A549 (cell line): ENCODE measurements around the gene BIN1. TPM values are rescaled to one million over a fixed set of nuclear protein-coding genes. Genes with fewer than 3 reads are reported as not detected.

ENCODE experiments used
- ATAC-seq, 2 experiments: fragments of 200-7000 bp in 1 of 2; fragments of >200 bp in 1 of 2; cut with Nextera tagmentation in 1 of 2; cut with Tn5 transposase in 1 of 2; 3 replicates each; pipeline versions ENCODE4 v1.8.0 to v1.9.1; 2018 to 2020; ENCODE audit warnings: mild to moderate bottlenecking in 1 of 2, moderate library complexity in 1 of 2
- CTCF ChIA-PET: fragments of 300-600 bp; sonication (Branson Sonifier 250); formaldehyde crosslinking; extraction: SDS; loops from one replicate; lab custom pipeline; 2021; ENCODE audit warnings: antibody characterized with exemption, inconsistent platforms; lab: Yijun Ruan, JAX
- POLR2A ChIA-PET: fragments of 350-600 bp; formaldehyde crosslinking; extraction: SDS; loops from one replicate; lab custom pipeline; 2021; ENCODE audit warnings: antibody characterized with exemption, inconsistent platforms; lab: Yijun Ruan, JAX
- DNase-seq, 2 experiments: peaks; one replicate each; pipeline versions ENCODE4 v3.0.0 to v3.0.0-alpha.2; 2011 to 2016; ENCODE audit warnings: low read depth in 1 of 2, low spot score in 1 of 2
- FAIRE-seq: peaks from 2 replicates; lab custom pipeline; 2011; peaks lifted over from hg19 to GRCh38; lab: Jason Lieb, UNC
- H3K27ac ChIP-seq, 2 experiments: fragments of >200 bp; sonication (Bioruptor Twin); formaldehyde crosslinking; 3 replicates each; pipeline ENCODE4 v1.5.1; 2016 to 2017
- H3K4me1 ChIP-seq: fragments of >200 bp; sonication (Bioruptor Twin); formaldehyde crosslinking; 3 replicates; pipeline ENCODE4 v1.6.1; 2016
- H3K4me2 ChIP-seq: fragments of >200 bp; sonication (Bioruptor Twin); formaldehyde crosslinking; 3 replicates; pipeline ENCODE4 v1.6.1; 2016
- H3K4me3 ChIP-seq: fragments of >200 bp; sonication (Bioruptor Twin); formaldehyde crosslinking; 3 replicates; pipeline ENCODE4 v1.5.1; 2016
- H3K9me3 ChIP-seq: fragments of >200 bp; sonication (Bioruptor Twin); formaldehyde crosslinking; 3 replicates; pipeline ENCODE4 v1.6.1; 2016
- CBX2 ChIP-seq: fragments of 200-600 bp; sonication (generic); IDR thresholded peaks from 2 replicates; pipeline ENCODE4 v1.6.1; 2016; ENCODE audit warnings: low read depth, mild to moderate bottlenecking, borderline replicate concordance
- CBX8 ChIP-seq: fragments of 200-600 bp; sonication (generic); IDR thresholded peaks from 2 replicates; pipeline ENCODE4 v1.6.1; 2016
- CEBPB ChIP-seq, 2 experiments: fragments of >200 bp in 1 of 2; sonication (Bioruptor Twin) in 1 of 2; formaldehyde crosslinking in 1 of 2; IDR thresholded peaks; 2 replicates each; pipeline ENCODE4 v1.6.1; 2012 to 2016
- CHD2 ChIP-seq: fragments of 150-350 bp; IDR thresholded peaks from 2 replicates; pipeline ENCODE4 v1.6.1; 2014; ENCODE audit warnings: low read length; ENCODE audit not compliant: partially characterized antibody
- EHF ChIP-seq: fragments of 250-450 bp; sonication (Bioruptor Pico); IDR thresholded peaks from 2 replicates; pipeline ENCODE4 v1.5.0; 2020; ENCODE audit warnings: mild to moderate bottlenecking
- ESRRA ChIP-seq: fragments of 150-350 bp; IDR thresholded peaks from 2 replicates; pipeline ENCODE4 v1.6.1; 2014; ENCODE audit warnings: mild to moderate bottlenecking, low read length, borderline replicate concordance
- GATA3 ChIP-seq: IDR thresholded peaks from 2 replicates; pipeline ENCODE4 v1.6.1; 2012; ENCODE audit warnings: borderline replicate concordance
- HDAC2 ChIP-seq: fragments of 200-600 bp; sonication (generic); IDR thresholded peaks from 2 replicates; pipeline ENCODE4 v1.6.1; 2016
- HES2 ChIP-seq: fragments of >200 bp; sonication (Bioruptor Twin); formaldehyde crosslinking; IDR thresholded peaks from 2 replicates; pipeline ENCODE4 v1.6.1; 2016
- HOXB5 ChIP-seq: fragments of 250-450 bp; sonication (Bioruptor Pico); IDR thresholded peaks from 2 replicates; pipeline ENCODE4 v1.5.0; 2020; ENCODE audit warnings: mild to moderate bottlenecking, moderate library complexity
- JUN ChIP-seq, 2 experiments: fragments of >200 bp; sonication (Bioruptor Twin); formaldehyde crosslinking; IDR thresholded peaks; 2 replicates in 1 of 2; 3 replicates in 1 of 2; pipeline ENCODE4 v1.6.1; 2016 to 2017
- JUNB ChIP-seq: fragments of >200 bp; sonication (Bioruptor Twin); formaldehyde crosslinking; IDR thresholded peaks from 2 replicates; pipeline ENCODE4 v1.6.1; 2016
- KDM1A ChIP-seq: fragments of 200-600 bp; sonication (generic); IDR thresholded peaks from 2 replicates; pipeline ENCODE4 v1.6.1; 2016; ENCODE audit warnings: low read depth, mild to moderate bottlenecking
- KDM5A ChIP-seq: fragments of 200-600 bp; sonication (generic); IDR thresholded peaks from 2 replicates; pipeline ENCODE4 v1.6.1; 2016; ENCODE audit warnings: antibody characterized with exemption, mild to moderate bottlenecking
- PHF8 ChIP-seq: fragments of 200-600 bp; sonication (generic); IDR thresholded peaks from 2 replicates; pipeline ENCODE4 v1.6.1; 2016; ENCODE audit warnings: low read depth, mild to moderate bottlenecking, antibody characterized with exemption, moderate library complexity, borderline replicate concordance
- RAD21 ChIP-seq, 2 experiments: fragments of >200 bp in 1 of 2; sonication (Bioruptor Twin) in 1 of 2; formaldehyde crosslinking in 1 of 2; IDR thresholded peaks in 1 of 2; conservative IDR thresholded peaks in 1 of 2; 2 replicates in 1 of 2; 3 replicates in 1 of 2; pipeline ENCODE4 v1.6.1; 2012 to 2018; ENCODE audit warnings: inconsistent platforms in 1 of 2
- RFX5 ChIP-seq: fragments of 450-650 bp; IDR thresholded peaks from 2 replicates; pipeline ENCODE4 v1.7.1; 2014; ENCODE audit warnings: antibody characterized with exemption, mild to moderate bottlenecking, moderate library complexity
- TP53 ChIP-seq: fragments of 250-450 bp; sonication (Bioruptor Pico); IDR thresholded peaks from 2 replicates; pipeline ENCODE4 v1.5.0; 2021; ENCODE audit warnings: mild to moderate bottlenecking, moderate library complexity
- USF2 ChIP-seq: fragments of 450-650 bp; IDR thresholded peaks from 2 replicates; pipeline ENCODE4 v1.6.1; 2014; ENCODE audit warnings: antibody characterized with exemption
- ZC3H11A ChIP-seq: fragments of 450-650 bp; IDR thresholded peaks from 2 replicates; pipeline ENCODE4 v1.6.1; 2014; ENCODE audit warnings: antibody characterized with exemption, mild to moderate bottlenecking
- WGBS: methylation state at CpG from one replicate; pipeline ENCODE4 v1.1.6; 2017; ENCODE audit errors: missing lambda C conversion rate; 5-methylcytosine and 5-hydroxymethylcytosine counted together
- polyA plus RNA-seq, 4 experiments: library from polyadenylated mRNA; depleted of rRNA in 3 of 4; stranded (reverse); fragments of >200 nt; fragmentation: RNase III in 1 of 4; extraction: RNeasy Plus Mini Kit Qiagen cat#74134 plus additional on column Dnase treatment in 1 of 4; gene quantifications; 2 replicates in 3 of 4; 3 replicates in 1 of 4; pipeline ENCODE4 v1.2.3, GENCODE V29; 2011 to 2017
- TF ChIP-seq, protein P1 (sequence below): fragments of 250-450 bp; sonication (Bioruptor Pico); IDR thresholded peaks from 2 replicates; pipeline ENCODE4 v1.5.0; 2020; ENCODE audit warnings: low read depth, mild to moderate bottlenecking, moderate library complexity
- TF ChIP-seq, protein P2 (sequence below): fragments of >200 bp; sonication (Bioruptor Twin); formaldehyde crosslinking; IDR thresholded peaks from 3 replicates; pipeline ENCODE4 v1.5.1; 2016

The BIN1 gene
- polyA plus RNA-seq, 2 of the 4 experiments (the other 2 are of a cell fraction), result 15.5 to 34.1 TPM

- no peak for TF ChIP-seq USF2
- no peak for TF ChIP-seq JUN (IDR thresholded peaks at IDR 0.05)
- no peak for TF ChIP-seq JUNB
- TF ChIP-seq PHF8, result no peak
- TF ChIP-seq RFX5, result no peak
- no peak for TF ChIP-seq HDAC2
- TF ChIP-seq TP53, result no peak
- TF ChIP-seq, protein P1, sequence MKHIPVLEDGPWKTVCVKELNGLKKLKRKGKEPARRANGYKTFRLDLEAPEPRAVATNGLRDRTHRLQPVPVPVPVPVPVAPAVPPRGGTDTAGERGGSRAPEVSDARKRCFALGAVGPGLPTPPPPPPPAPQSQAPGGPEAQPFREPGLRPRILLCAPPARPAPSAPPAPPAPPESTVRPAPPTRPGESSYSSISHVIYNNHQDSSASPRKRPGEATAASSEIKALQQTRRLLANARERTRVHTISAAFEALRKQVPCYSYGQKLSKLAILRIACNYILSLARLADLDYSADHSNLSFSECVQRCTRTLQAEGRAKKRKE (CRISPR knock-in tag), result no peak
- TF ChIP-seq CEBPB (IDR thresholded peaks at IDR 0.05), result no peak
Observed at GRCh38 chr2:127069003-127069402, 38.0 kb downstream of the BIN1 start (continued).

- TF ChIP-seq USF2 (no peak), GATA3 (no peak), ESRRA (no peak), RAD21 (conservative IDR thresholded peaks at IDR 0.05 in 1 of 2, IDR thresholded peaks at IDR 0.05 in 1 of 2) (no peak), CBX8 (no peak), ZC3H11A (no peak), CBX2 (no peak), HOXB5 (CRISPR knock-in tag) (no peak), HDAC2 (no peak), EHF (CRISPR knock-in tag) (no peak), HES2 (no peak), CHD2 (no peak), KDM1A (no peak), KDM5A (no peak)
- TF ChIP-seq, protein P2, sequence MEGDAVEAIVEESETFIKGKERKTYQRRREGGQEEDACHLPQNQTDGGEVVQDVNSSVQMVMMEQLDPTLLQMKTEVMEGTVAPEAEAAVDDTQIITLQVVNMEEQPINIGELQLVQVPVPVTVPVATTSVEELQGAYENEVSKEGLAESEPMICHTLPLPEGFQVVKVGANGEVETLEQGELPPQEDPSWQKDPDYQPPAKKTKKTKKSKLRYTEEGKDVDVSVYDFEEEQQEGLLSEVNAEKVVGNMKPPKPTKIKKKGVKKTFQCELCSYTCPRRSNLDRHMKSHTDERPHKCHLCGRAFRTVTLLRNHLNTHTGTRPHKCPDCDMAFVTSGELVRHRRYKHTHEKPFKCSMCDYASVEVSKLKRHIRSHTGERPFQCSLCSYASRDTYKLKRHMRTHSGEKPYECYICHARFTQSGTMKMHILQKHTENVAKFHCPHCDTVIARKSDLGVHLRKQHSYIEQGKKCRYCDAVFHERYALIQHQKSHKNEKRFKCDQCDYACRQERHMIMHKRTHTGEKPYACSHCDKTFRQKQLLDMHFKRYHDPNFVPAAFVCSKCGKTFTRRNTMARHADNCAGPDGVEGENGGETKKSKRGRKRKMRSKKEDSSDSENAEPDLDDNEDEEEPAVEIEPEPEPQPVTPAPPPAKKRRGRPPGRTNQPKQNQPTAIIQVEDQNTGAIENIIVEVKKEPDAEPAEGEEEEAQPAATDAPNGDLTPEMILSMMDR, result no peak
- TF ChIP-seq, protein P1 (CRISPR knock-in tag), result no peak
- no peak overlapping the region for H3K4me2 ChIP-seq
- 93% methylated on average over 6 of the region's 20 CpGs for WGBS
- peaks cover 31% of the 10 kb centered on the region for H3K4me1 ChIP-seq
- POLR2A ChIA-PET, result no interaction called here
- peak overlapping the region in 1 of 2 experiments; percentile 99; a peak in 3 of 6 replicates for H3K27ac ChIP-seq
- FAIRE-seq, result no peak
- DNase-seq, result no peak
- H3K4me3 ChIP-seq, result no peak overlapping the region
- no peak for ATAC-seq
- CTCF ChIA-PET, result interaction anchor here (0.7 to 4.4 kb wide), 25 partner anchors 11 to 410 kb away, joined by 3 to 45 read pairs (median 4); no protein-coding TSS in a partner anchor
- no peaks in the 10 kb centered on the region for H3K9me3 ChIP-seq
Observed at GRCh38 chr2:127068351-127068741, 38.6 kb downstream of the BIN1 start.
